Left ventricle myocardium superior (tissue), 1 donor: ENCODE measurements around the gene PDXK. TPM values are rescaled to one million over a fixed set of nuclear protein-coding genes. Genes with fewer than 3 reads are reported as not detected.

Experiments used
- ATAC-seq: fragments of 200-7000 bp; cut with Tn5 transposase; one replicate; pipeline ENCODE4 v1.9.1; 2020; ENCODE audit warnings: mild to moderate bottlenecking, moderate library complexity
- DNase-seq: peaks from one replicate; pipeline ENCODE4 v3.0.0-alpha.2; 2020
- intact Hi-C: fragments of 100-400 bp; cut with micrococcal nuclease; formaldehyde crosslinking; loops from one replicate; pipeline ENCODE4 v1.11.0; 2022
- total RNA-seq: library from RNA; stranded (reverse); fragmentation: NEBNext Ultra II Directional; extraction: Animal tissue kit (Norgen Biotek cat#: 25700); gene quantifications from one replicate; pipeline ENCODE4 v1.2.1, GENCODE V29; 2021
- donor health status: DM: no; HTN: yes; CAD: no; lungs with severe emphysema.

PDXK gene
- total RNA-seq, 1 donor from 2014 or later = 117 TPM

- intact Hi-C loops = no loop called here
- ATAC-seq (no peak), DNase-seq (no peak)
These were observed 17.4 kb downstream of the PDXK start for GRCh38 chr21:43736224-43736883.

- DNase-seq = no peak
These were observed 18.4 kb downstream of the PDXK start for GRCh38 chr21:43737158-43737950.

GRCh38 chr21:43739621-43740435, 20.9 kb downstream of the PDXK start:
- intact Hi-C loops = no loop called here
- peak; percentile 4 for ATAC-seq
- no peak for DNase-seq

More at GRCh38 chr21:43737158-43737950, 18.4 kb downstream of the PDXK start:
- ATAC-seq = no peak
- intact Hi-C loops = no loop called here

GRCh38 chr21:43740497-43741156, 21.7 kb downstream of the PDXK start:
- no peak for DNase-seq
- peak; percentile 48 for ATAC-seq
- intact Hi-C loops = no loop called here

- intact Hi-C loops = no loop called here
These were observed 22.6 kb downstream of the PDXK start for GRCh38 chr21:43741423-43742096.

GRCh38 chr21:43743947-43744346, 25.0 kb downstream of the PDXK start:
- ATAC-seq = no peak
- intact Hi-C loops = no loop called here
- no peak for DNase-seq

More at GRCh38 chr21:43741423-43742096, 22.6 kb downstream of the PDXK start:
- DNase-seq = no peak
- ATAC-seq = no peak

- no peak for ATAC-seq
- intact Hi-C loops = no loop called here
- no peak for DNase-seq
These were observed 25.8 kb downstream of the PDXK start for GRCh38 chr21:43744725-43745124.

- intact Hi-C loops = no loop called here
- DNase-seq (no peak), ATAC-seq (no peak)
These were observed 27.0 kb downstream of the PDXK start for GRCh38 chr21:43745772-43746517.

GRCh38 chr21:43748622-43749021, 29.7 kb downstream of the PDXK start:
- DNase-seq = no peak
- ATAC-seq = no peak
- intact Hi-C loops = no loop called here

GRCh38 chr21:43749651-43750262, 30.8 kb downstream of the PDXK start:
- DNase-seq (peak; percentile 16), ATAC-seq (no peak)
- intact Hi-C loops = no loop called here

- ATAC-seq (no peak), DNase-seq (peak; percentile 16)
- intact Hi-C loops = no loop called here
These were observed 31.6 kb downstream of the PDXK start for GRCh38 chr21:43750339-43751033.

GRCh38 chr21:43751955-43752591, 33.1 kb downstream of the PDXK start:
- intact Hi-C loops = no loop called here
- DNase-seq (no peak), ATAC-seq (no peak)

GRCh38 chr21:43752758-43753438, 34.0 kb downstream of the PDXK start:
- intact Hi-C loops = no loop called here
- DNase-seq (no peak), ATAC-seq (no peak)

GRCh38 chr21:43753439-43753799, 34.5 kb downstream of the PDXK start:
- intact Hi-C loops = no loop called here
- DNase-seq = no peak
- ATAC-seq = no peak

GRCh38 chr21:43754948-43755781, 36.2 kb downstream of the PDXK start:
- intact Hi-C loops = no loop called here
- DNase-seq (peak; percentile 64), ATAC-seq (peak; percentile 58)
